ENCODE data around the gene UBASH3B.

GRCh38 chr11:122723106-122723505, 67.6 kb downstream of the UBASH3B start:
- TF ChIP-seq CTCF (IDR thresholded peaks at IDR 0.05) = no peak
- no peak for TF ChIP-seq POLR2A (IDR thresholded peaks at IDR 0.05)
